Stomach (tissue), 4 donors: ENCODE measurements around the gene THOC2.

Experiments
- EP300 ChIP-seq: sonication (generic); formaldehyde crosslinking; IDR thresholded peaks from one replicate; pipeline ENCODE4 v1.6.1; 2017; ENCODE audit warnings: antibody characterized with exemption
- POLR2A ChIP-seq, 4 donors: fragments of 450-650 bp; IDR thresholded peaks; one replicate each; pipeline ENCODE4 v1.6.1; 2016; ENCODE audit warnings: antibody characterized with exemption in 4 of 4, control low read depth in 2 of 4, mild to moderate bottlenecking in 1 of 4, moderate library complexity in 1 of 4
- POLR2AphosphoS5 ChIP-seq, 3 donors: sonication (generic); formaldehyde crosslinking; IDR thresholded peaks; one replicate each; pipeline ENCODE4 v1.6.1; 2016; ENCODE audit warnings: antibody characterized with exemption in 3 of 3
- TF ChIP-seq, protein P1 (sequence below), 7 experiments: fragments of 450-650 bp in 4 of 7; fragments of 200-600 bp in 3 of 7; sonication (generic) in 3 of 7; IDR thresholded peaks; one replicate each; pipeline ENCODE4 v1.5.1; 2016 to 2019; ENCODE audit warnings: antibody characterized with exemption in 7 of 7, control low read depth in 2 of 7, mild to moderate bottlenecking in 1 of 7

DNA sequence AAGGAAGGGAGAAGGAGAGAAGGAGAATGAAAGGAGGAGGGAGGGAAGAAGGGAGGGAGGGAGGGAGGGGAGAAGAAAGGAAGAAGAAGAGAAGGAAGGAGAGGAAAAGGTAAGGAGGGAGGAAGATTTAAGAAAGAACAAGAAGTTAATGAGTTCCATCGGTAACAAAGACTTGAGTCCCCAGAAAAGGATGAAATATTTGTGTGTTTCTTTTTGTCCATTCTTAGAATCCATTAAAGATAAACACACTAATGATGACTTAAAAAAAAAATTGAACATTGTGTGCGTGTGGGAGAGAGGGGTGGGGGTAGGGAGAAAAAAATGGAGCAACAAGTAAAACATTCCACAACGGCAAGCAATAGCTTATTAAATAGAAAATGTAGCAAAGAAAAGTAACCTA lies 131.4 kb downstream of the THOC2 start:
- TF ChIP-seq, protein P1, sequence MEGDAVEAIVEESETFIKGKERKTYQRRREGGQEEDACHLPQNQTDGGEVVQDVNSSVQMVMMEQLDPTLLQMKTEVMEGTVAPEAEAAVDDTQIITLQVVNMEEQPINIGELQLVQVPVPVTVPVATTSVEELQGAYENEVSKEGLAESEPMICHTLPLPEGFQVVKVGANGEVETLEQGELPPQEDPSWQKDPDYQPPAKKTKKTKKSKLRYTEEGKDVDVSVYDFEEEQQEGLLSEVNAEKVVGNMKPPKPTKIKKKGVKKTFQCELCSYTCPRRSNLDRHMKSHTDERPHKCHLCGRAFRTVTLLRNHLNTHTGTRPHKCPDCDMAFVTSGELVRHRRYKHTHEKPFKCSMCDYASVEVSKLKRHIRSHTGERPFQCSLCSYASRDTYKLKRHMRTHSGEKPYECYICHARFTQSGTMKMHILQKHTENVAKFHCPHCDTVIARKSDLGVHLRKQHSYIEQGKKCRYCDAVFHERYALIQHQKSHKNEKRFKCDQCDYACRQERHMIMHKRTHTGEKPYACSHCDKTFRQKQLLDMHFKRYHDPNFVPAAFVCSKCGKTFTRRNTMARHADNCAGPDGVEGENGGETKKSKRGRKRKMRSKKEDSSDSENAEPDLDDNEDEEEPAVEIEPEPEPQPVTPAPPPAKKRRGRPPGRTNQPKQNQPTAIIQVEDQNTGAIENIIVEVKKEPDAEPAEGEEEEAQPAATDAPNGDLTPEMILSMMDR (IDR thresholded peaks at IDR 0.05) = no peak
- TF ChIP-seq POLR2A (IDR thresholded peaks at IDR 0.05) (no peak), POLR2AphosphoS5 (IDR thresholded peaks at IDR 0.05) (no peak), EP300 (no peak)
